ENCODE measurements around the gene RORB. TPM values are rescaled to one million over a fixed set of nuclear protein-coding genes. Genes with fewer than 3 reads are reported as not detected.
A peak's percentile ranks its signal among the peaks of the same experiment; 100 is the strongest.

The RORB gene
- polyA plus RNA-seq, 3 donors, result not detected

- no peak overlapping the region for H3K27ac Mint-ChIP-seq
- intact Hi-C loops (cut with micrococcal nuclease), result no loop called here
- Histone ChIP-seq H3K27me3 (ENCODE audit: control insufficient read depth in 2 of 2, insufficient read depth in 2 of 2, low read length in 2 of 2) (no peaks in the 10 kb centered on the region), H3K27ac (ENCODE audit: low read depth in 1 of 2, low read length in 2 of 2) (no peak overlapping the region), H3K4me2 (replicated peaks; ENCODE audit: extremely low read depth, low read length, poor library complexity, severe bottlenecking) (no peak overlapping the region), H3K4me3 (replicated peaks in 1 of 3; ENCODE audit: low read depth in 2 of 3, low read length in 3 of 3) (no peak overlapping the region), H3K4me1 (ENCODE audit: control insufficient read depth in 1 of 2, insufficient read depth in 2 of 2, low read length in 2 of 2) (peaks cover 9 to 11% of the 10 kb centered on the region in 2 donors), H3K79me2 (ENCODE audit: insufficient read depth, low read length) (no peaks in the 10 kb centered on the region), H2AFZ (ENCODE audit: insufficient read depth, low read depth, low read length, poor library complexity, severe bottlenecking) (no peak overlapping the region), H3K36me3 (replicated peaks in 1 of 2; ENCODE audit: control insufficient read depth in 1 of 2, insufficient read depth in 2 of 2, low read length in 2 of 2) (no peaks in the 10 kb centered on the region), H3K9me3 (replicated peaks in 1 of 2; ENCODE audit: control insufficient read depth in 1 of 2, insufficient read depth in 1 of 2, low read length in 2 of 2) (no peaks in the 10 kb centered on the region), H4K20me1 (ENCODE audit: insufficient read depth, low read length) (no peaks in the 10 kb centered on the region), H3K9ac (ENCODE audit: insufficient read depth, low read length, poor library complexity, severe bottlenecking) (no peak overlapping the region)
- TF ChIP-seq CTCF (IDR thresholded peaks at IDR 0.05), result no peak
- peaks cover 2 to 3% (median 3%) of the 10 kb centered on the region in 3 donors for H3K27me3 Mint-ChIP-seq (ENCODE audit: low read depth in 3 of 3)
- peaks cover 12% of the 10 kb centered on the region for H3K4me1 Mint-ChIP-seq
- H3K9me3 Mint-ChIP-seq, result no peaks in the 10 kb centered on the region
- no peaks in the 10 kb centered on the region for H3K36me3 Mint-ChIP-seq
- DNase-seq, result no peak
- H3K4me3 Mint-ChIP-seq, result no peak overlapping the region
Observed at GRCh38 chr9:74562611-74563010, 65.5 kb downstream of the RORB start.

- no peak overlapping the region for H3K9ac ChIP-seq (ENCODE audit: insufficient read depth, low read length, poor library complexity, severe bottlenecking)
- H3K4me2 ChIP-seq (replicated peaks; ENCODE audit: extremely low read depth, low read length, poor library complexity, severe bottlenecking), result no peak overlapping the region
- no peaks in the 10 kb centered on the region for H3K9me3 Mint-ChIP-seq
- H3K27me3 ChIP-seq (ENCODE audit: control insufficient read depth in 2 of 2, insufficient read depth in 2 of 2, low read length in 2 of 2), result no peaks in the 10 kb centered on the region
- no peak overlapping the region for H3K4me3 ChIP-seq (replicated peaks in 1 of 3; ENCODE audit: low read depth in 2 of 3, low read length in 3 of 3)
- peaks cover 2 to 3% (median 2%) of the 10 kb centered on the region in 3 donors for H3K27me3 Mint-ChIP-seq (ENCODE audit: low read depth in 3 of 3)
- no peaks in the 10 kb centered on the region for H3K36me3 ChIP-seq (replicated peaks in 1 of 2; ENCODE audit: control insufficient read depth in 1 of 2, insufficient read depth in 2 of 2, low read length in 2 of 2)
- no peak overlapping the region for H3K4me3 Mint-ChIP-seq
- no peak overlapping the region for H3K27ac ChIP-seq (ENCODE audit: low read depth in 1 of 2, low read length in 2 of 2)
- DNase-seq, result peak in 1 of 3 donors; percentile 7
- no peaks in the 10 kb centered on the region for H4K20me1 ChIP-seq (ENCODE audit: insufficient read depth, low read length)
- H3K4me1 ChIP-seq (ENCODE audit: control insufficient read depth in 1 of 2, insufficient read depth in 2 of 2, low read length in 2 of 2), result no peaks in the 10 kb centered on the region
- no peaks in the 10 kb centered on the region for H3K4me1 Mint-ChIP-seq
- no peak overlapping the region for H3K27ac Mint-ChIP-seq
- TF ChIP-seq CTCF (IDR thresholded peaks at IDR 0.05), result peak; percentile 75
- H3K79me2 ChIP-seq (ENCODE audit: insufficient read depth, low read length), result no peaks in the 10 kb centered on the region
- H2AFZ ChIP-seq (ENCODE audit: insufficient read depth, low read depth, low read length, poor library complexity, severe bottlenecking), result no peak overlapping the region
- no CpG with 5 or more reads among the region's 4 CpGs for WGBS (ENCODE audit: insufficient coverage)
- intact Hi-C loops (cut with micrococcal nuclease), result no loop called here
- no peaks in the 10 kb centered on the region for H3K9me3 ChIP-seq (replicated peaks in 1 of 2; ENCODE audit: control insufficient read depth in 1 of 2, insufficient read depth in 1 of 2, low read length in 2 of 2)
- H3K36me3 Mint-ChIP-seq, result no peaks in the 10 kb centered on the region
Observed at GRCh38 chr9:74570879-74571512, 73.9 kb downstream of the RORB start.
